H1 (cell line): ENCODE measurements around the gene C2CD4D. TPM values are rescaled to one million over a fixed set of nuclear protein-coding genes. Genes with fewer than 3 reads are reported as not detected.

Experiments
- BACH1 ChIP-seq: IDR thresholded peaks from 2 replicates; pipeline ENCODE4 v1.6.1; 2012; ENCODE audit warnings: low read length, improper control_type of control experiment
- CHD1 ChIP-seq: IDR thresholded peaks from 2 replicates; pipeline ENCODE4 v1.6.1; 2012; ENCODE audit warnings: low read depth, low read length, improper control_type of control experiment
- CREB1 ChIP-seq: IDR thresholded peaks from 2 replicates; pipeline ENCODE4 v1.6.1; 2012; ENCODE audit warnings: inconsistent platforms
- EP300 ChIP-seq, 2 experiments: IDR thresholded peaks; 1 replicate in 1 of 2; 2 replicates in 1 of 2; pipeline ENCODE4 v1.6.1; 2011 to 2012; ENCODE audit warnings: low read depth in 2 of 2, low read length in 2 of 2, mild to moderate bottlenecking in 2 of 2, borderline replicate concordance in 1 of 2, inconsistent platforms in 1 of 2, moderate library complexity in 1 of 2
- JUN ChIP-seq: IDR thresholded peaks from 2 replicates; pipeline ENCODE4 v1.6.1; 2011; ENCODE audit warnings: low read depth, mild to moderate bottlenecking, improper control_type of control experiment, low read length
- KDM5A ChIP-seq: fragments of 200-600 bp; IDR thresholded peaks from 2 replicates; pipeline ENCODE4 v1.7.1; 2012; ENCODE audit warnings: mild to moderate bottlenecking, low read length, inconsistent platforms, mixed read lengths
- SAP30 ChIP-seq: fragments of 300-600 bp; sonication (generic); IDR thresholded peaks from 2 replicates; pipeline ENCODE4 v1.7.1; 2012; ENCODE audit warnings: low read length, moderate library complexity, mild to moderate bottlenecking, inconsistent platforms; ENCODE audit not compliant: insufficient read depth, insufficient replicate concordance
- SP2 ChIP-seq: IDR thresholded peaks from 2 replicates; pipeline ENCODE4 v1.6.1; 2012; ENCODE audit warnings: mild to moderate bottlenecking, low read length, inconsistent platforms
- polyA plus RNA-seq, 7 experiments: library from polyadenylated mRNA; depleted of rRNA in 3 of 7; stranded (reverse) in 5 of 7; unstranded in 2 of 7; fragments of >200 nt in 5 of 7; fragments of 200-250 nt in 2 of 7; gene quantifications; 1 replicate in 5 of 7; 2 replicates in 1 of 7; 4 replicates in 1 of 7; pipeline versions ENCODE4 v1.2.1 to v1.2.3, GENCODE V29; 2011 to 2013; ENCODE audit warnings: missing spikeins in 2 of 7, mixed read lengths in 2 of 7
- total RNA-seq: library from RNA; stranded (reverse); fragmentation: NEBNext Ultra II Directional; extraction: Animal tissue kit (Norgen Biotek cat#: 25700); gene quantifications from 2 replicates; pipeline ENCODE4 v1.2.1, GENCODE V29; 2021
- TF ChIP-seq, protein P1 (sequence below): fragments of 300-600 bp; sonication (generic); IDR thresholded peaks from 2 replicates; pipeline ENCODE4 v1.7.1; 2012; ENCODE audit warnings: low read length, moderate library complexity, mild to moderate bottlenecking, inconsistent platforms; ENCODE audit not compliant: insufficient replicate concordance

Gene C2CD4D
- total and polyA plus RNA-seq, 2 of the 8 experiments (the other 6 are each of a cell fraction or from before 2014, with no cell fraction given), result 0.41 to 0.71 TPM

DNA sequence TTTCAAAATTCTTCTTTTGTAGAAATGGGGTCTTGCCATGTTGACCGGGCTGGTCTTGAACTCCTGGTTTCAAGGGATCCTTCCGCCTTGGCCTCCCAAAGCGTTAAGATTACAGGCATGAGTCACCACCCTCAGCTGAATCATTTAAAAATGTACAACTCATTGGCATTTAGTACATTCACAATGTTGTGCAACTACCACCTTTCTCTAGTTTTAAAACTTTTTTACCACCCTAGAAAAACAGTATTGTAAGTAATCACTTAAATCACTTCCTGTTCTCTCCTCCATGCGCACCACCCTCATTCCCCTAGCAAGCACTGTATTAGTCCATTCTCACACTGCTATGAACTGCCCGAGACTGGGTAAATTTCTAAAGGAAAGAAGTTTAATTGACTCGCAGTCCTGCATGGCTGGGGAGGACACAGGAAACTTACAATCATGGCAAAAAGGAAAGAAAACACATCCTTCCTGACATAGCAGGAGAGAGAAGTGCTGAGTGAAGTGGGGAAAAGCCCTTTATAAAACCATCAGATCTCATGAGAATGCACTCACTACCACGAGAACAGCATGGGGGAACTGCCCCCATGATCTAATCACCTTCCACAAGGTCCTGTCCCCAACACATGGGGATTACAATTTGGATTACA lies 28.3 kb upstream of the C2CD4D start (continued):
- TF ChIP-seq, protein P1, sequence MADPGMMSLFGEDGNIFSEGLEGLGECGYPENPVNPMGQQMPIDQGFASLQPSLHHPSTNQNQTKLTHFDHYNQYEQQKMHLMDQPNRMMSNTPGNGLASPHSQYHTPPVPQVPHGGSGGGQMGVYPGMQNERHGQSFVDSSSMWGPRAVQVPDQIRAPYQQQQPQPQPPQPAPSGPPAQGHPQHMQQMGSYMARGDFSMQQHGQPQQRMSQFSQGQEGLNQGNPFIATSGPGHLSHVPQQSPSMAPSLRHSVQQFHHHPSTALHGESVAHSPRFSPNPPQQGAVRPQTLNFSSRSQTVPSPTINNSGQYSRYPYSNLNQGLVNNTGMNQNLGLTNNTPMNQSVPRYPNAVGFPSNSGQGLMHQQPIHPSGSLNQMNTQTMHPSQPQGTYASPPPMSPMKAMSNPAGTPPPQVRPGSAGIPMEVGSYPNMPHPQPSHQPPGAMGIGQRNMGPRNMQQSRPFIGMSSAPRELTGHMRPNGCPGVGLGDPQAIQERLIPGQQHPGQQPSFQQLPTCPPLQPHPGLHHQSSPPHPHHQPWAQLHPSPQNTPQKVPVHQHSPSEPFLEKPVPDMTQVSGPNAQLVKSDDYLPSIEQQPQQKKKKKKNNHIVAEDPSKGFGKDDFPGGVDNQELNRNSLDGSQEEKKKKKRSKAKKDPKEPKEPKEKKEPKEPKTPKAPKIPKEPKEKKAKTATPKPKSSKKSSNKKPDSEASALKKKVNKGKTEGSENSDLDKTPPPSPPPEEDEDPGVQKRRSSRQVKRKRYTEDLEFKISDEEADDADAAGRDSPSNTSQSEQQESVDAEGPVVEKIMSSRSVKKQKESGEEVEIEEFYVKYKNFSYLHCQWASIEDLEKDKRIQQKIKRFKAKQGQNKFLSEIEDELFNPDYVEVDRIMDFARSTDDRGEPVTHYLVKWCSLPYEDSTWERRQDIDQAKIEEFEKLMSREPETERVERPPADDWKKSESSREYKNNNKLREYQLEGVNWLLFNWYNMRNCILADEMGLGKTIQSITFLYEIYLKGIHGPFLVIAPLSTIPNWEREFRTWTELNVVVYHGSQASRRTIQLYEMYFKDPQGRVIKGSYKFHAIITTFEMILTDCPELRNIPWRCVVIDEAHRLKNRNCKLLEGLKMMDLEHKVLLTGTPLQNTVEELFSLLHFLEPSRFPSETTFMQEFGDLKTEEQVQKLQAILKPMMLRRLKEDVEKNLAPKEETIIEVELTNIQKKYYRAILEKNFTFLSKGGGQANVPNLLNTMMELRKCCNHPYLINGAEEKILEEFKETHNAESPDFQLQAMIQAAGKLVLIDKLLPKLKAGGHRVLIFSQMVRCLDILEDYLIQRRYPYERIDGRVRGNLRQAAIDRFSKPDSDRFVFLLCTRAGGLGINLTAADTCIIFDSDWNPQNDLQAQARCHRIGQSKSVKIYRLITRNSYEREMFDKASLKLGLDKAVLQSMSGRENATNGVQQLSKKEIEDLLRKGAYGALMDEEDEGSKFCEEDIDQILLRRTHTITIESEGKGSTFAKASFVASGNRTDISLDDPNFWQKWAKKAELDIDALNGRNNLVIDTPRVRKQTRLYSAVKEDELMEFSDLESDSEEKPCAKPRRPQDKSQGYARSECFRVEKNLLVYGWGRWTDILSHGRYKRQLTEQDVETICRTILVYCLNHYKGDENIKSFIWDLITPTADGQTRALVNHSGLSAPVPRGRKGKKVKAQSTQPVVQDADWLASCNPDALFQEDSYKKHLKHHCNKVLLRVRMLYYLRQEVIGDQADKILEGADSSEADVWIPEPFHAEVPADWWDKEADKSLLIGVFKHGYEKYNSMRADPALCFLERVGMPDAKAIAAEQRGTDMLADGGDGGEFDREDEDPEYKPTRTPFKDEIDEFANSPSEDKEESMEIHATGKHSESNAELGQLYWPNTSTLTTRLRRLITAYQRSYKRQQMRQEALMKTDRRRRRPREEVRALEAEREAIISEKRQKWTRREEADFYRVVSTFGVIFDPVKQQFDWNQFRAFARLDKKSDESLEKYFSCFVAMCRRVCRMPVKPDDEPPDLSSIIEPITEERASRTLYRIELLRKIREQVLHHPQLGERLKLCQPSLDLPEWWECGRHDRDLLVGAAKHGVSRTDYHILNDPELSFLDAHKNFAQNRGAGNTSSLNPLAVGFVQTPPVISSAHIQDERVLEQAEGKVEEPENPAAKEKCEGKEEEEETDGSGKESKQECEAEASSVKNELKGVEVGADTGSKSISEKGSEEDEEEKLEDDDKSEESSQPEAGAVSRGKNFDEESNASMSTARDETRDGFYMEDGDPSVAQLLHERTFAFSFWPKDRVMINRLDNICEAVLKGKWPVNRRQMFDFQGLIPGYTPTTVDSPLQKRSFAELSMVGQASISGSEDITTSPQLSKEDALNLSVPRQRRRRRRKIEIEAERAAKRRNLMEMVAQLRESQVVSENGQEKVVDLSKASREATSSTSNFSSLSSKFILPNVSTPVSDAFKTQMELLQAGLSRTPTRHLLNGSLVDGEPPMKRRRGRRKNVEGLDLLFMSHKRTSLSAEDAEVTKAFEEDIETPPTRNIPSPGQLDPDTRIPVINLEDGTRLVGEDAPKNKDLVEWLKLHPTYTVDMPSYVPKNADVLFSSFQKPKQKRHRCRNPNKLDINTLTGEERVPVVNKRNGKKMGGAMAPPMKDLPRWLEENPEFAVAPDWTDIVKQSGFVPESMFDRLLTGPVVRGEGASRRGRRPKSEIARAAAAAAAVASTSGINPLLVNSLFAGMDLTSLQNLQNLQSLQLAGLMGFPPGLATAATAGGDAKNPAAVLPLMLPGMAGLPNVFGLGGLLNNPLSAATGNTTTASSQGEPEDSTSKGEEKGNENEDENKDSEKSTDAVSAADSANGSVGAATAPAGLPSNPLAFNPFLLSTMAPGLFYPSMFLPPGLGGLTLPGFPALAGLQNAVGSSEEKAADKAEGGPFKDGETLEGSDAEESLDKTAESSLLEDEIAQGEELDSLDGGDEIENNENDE, result no peak
- no peak for TF ChIP-seq CREB1
- no peak for TF ChIP-seq EP300 (IDR thresholded peaks at IDR 0.05; ENCODE audit: borderline replicate concordance in 1 of 2, low read depth in 2 of 2, low read length in 2 of 2)
- TF ChIP-seq CHD1, result no peak
- no peak for TF ChIP-seq JUN
- TF ChIP-seq SP2, result no peak
- TF ChIP-seq SAP30, result no peak
- TF ChIP-seq BACH1, result no peak
- no peak for TF ChIP-seq KDM5A
